HepG2 (cell line): ENCODE measurements around the gene COBLL1. TPM values are rescaled to one million over a fixed set of nuclear protein-coding genes. Genes with fewer than 3 reads are reported as not detected.
A peak's percentile ranks its signal among the peaks of the same experiment; 100 is the strongest.

ENCODE experiments used
- ARNT2 ChIP-seq: sonication (generic); formaldehyde crosslinking; IDR thresholded peaks from 2 replicates; pipeline ENCODE4 v1.8.0; 2022; ENCODE audit warnings: mild to moderate bottlenecking, low read depth, missing genetic modification reagents, moderate library complexity
- FOXA3 ChIP-seq: IDR thresholded peaks from 2 replicates; pipeline ENCODE4 v1.6.1; 2016; ENCODE audit warnings: missing genetic modification reagents, missing compliant biosample characterization
- HNRNPK ChIP-seq: fragments of 200-400 bp; formaldehyde crosslinking; IDR thresholded peaks from 2 replicates; pipeline ENCODE4 v1.6.1; 2018; ENCODE audit warnings: low read length, low read depth, moderate library complexity, mild to moderate bottlenecking; ENCODE audit not compliant: poor library complexity, severe bottlenecking
- KAT2B ChIP-seq: fragments of 150-350 bp; IDR thresholded peaks from 2 replicates; pipeline ENCODE4 v1.6.1; 2014; ENCODE audit warnings: low read depth, low read length, borderline replicate concordance
- KLF16 ChIP-seq, 2 experiments: sonication (generic) in 1 of 2; formaldehyde crosslinking in 1 of 2; IDR thresholded peaks; 2 replicates each; pipeline versions ENCODE4 v1.6.1 to v1.8.0; 2016 to 2023; ENCODE audit warnings: missing genetic modification reagents in 2 of 2, missing compliant biosample characterization in 1 of 2
- MEF2D ChIP-seq: sonication (generic); formaldehyde crosslinking; IDR thresholded peaks from 2 replicates; pipeline ENCODE4 v1.5.1; 2020; ENCODE audit warnings: mild to moderate bottlenecking, missing genetic modification reagents
- NFKBIZ ChIP-seq: IDR thresholded peaks from 2 replicates; pipeline ENCODE4 v1.6.1; 2018; ENCODE audit warnings: missing genetic modification reagents, missing compliant biosample characterization
- POLR2A ChIP-seq, 2 experiments: IDR thresholded peaks; 2 replicates each; pipeline ENCODE4 v1.6.1; 2011; ENCODE audit warnings: low read depth in 2 of 2, low read length in 2 of 2, mild to moderate bottlenecking in 1 of 2, moderate library complexity in 1 of 2; ENCODE audit not compliant: insufficient read depth in 1 of 2
- RBM22 ChIP-seq: fragments of 200-400 bp; formaldehyde crosslinking; optimal IDR thresholded peaks from 2 replicates; pipeline ENCODE3; 2017; ENCODE audit warnings: mild to moderate bottlenecking, low read length, moderate library complexity
- REXO4 ChIP-seq: sonication (generic); formaldehyde crosslinking; IDR thresholded peaks from 2 replicates; pipeline ENCODE4 v1.8.0; 2022; ENCODE audit warnings: missing genetic modification reagents, mild to moderate bottlenecking, borderline replicate concordance
- SKI ChIP-seq: fragments of 450-650 bp; IDR thresholded peaks from one replicate; pipeline ENCODE4 v1.6.1; 2018; ENCODE audit warnings: mild to moderate bottlenecking; ENCODE audit not compliant: partially characterized antibody
- SOX13 ChIP-seq, 3 experiments: fragments of 450-650 bp in 1 of 3; sonication (generic) in 1 of 3; formaldehyde crosslinking in 1 of 3; IDR thresholded peaks in 2 of 3; conservative IDR thresholded peaks in 1 of 3; 2 replicates each; pipeline versions ENCODE4 v1.5.0 to v1.6.1; 2016 to 2020; ENCODE audit warnings: antibody characterized with exemption in 1 of 3, mild to moderate bottlenecking in 1 of 3, missing compliant biosample characterization in 1 of 3, missing genetic modification reagents in 1 of 3, moderate library complexity in 1 of 3
- TFAP4 ChIP-seq: sonication (generic); IDR thresholded peaks from 2 replicates; pipeline ENCODE4 v1.6.1; 2016; ENCODE audit warnings: low read depth, borderline replicate concordance
- UBTF ChIP-seq: sonication (generic); formaldehyde crosslinking; IDR thresholded peaks from 2 replicates; pipeline ENCODE4 v1.4.0; 2020; ENCODE audit warnings: mild to moderate bottlenecking, missing genetic modification reagents
- ZBTB38 ChIP-seq: sonication (generic); formaldehyde crosslinking; IDR thresholded peaks from 2 replicates; pipeline ENCODE4 v1.5.1; 2020; ENCODE audit warnings: mild to moderate bottlenecking, missing genetic modification reagents
- ZNF264 ChIP-seq: sonication (generic); formaldehyde crosslinking; IDR thresholded peaks from 2 replicates; pipeline ENCODE4 v1.4.0; 2020; ENCODE audit warnings: missing genetic modification reagents
- ZNF33B ChIP-seq: sonication (generic); formaldehyde crosslinking; IDR thresholded peaks from 2 replicates; pipeline ENCODE4 v1.5.1; 2020; ENCODE audit warnings: mild to moderate bottlenecking, missing genetic modification reagents
- ZNF557 ChIP-seq: sonication (generic); formaldehyde crosslinking; IDR thresholded peaks from 2 replicates; pipeline ENCODE4 v1.4.0; 2020; ENCODE audit warnings: missing genetic modification reagents
- ZNF569 ChIP-seq: sonication (generic); formaldehyde crosslinking; IDR thresholded peaks from 2 replicates; pipeline ENCODE4 v1.5.0; 2020; ENCODE audit warnings: mild to moderate bottlenecking, missing genetic modification reagents, moderate library complexity, borderline replicate concordance
- ZNF614 ChIP-seq: IDR thresholded peaks from 2 replicates; pipeline ENCODE4 v1.6.1; 2018; ENCODE audit warnings: missing biosample characterization, missing genetic modification reagents, inconsistent platforms, borderline replicate concordance
- ZNF780A ChIP-seq: sonication (generic); formaldehyde crosslinking; IDR thresholded peaks from 2 replicates; pipeline ENCODE4 v1.8.0; 2022; ENCODE audit warnings: mild to moderate bottlenecking, missing genetic modification reagents, moderate library complexity
- polyA plus RNA-seq, 8 experiments: library from polyadenylated mRNA; depleted of rRNA in 3 of 8; stranded (reverse) in 7 of 8; unstranded in 1 of 8; fragments of >200 nt; fragmentation: Illumina TruSeq in 4 of 8; extraction: Trizol in 4 of 8; gene quantifications; 2 replicates each; pipeline versions ENCODE4 v1.2.1 to v1.2.3, GENCODE V29; 2011 to 2016; ENCODE audit warnings: low read depth in 4 of 8, missing spikeins in 1 of 8, mixed read lengths in 1 of 8; ENCODE audit not compliant: insufficient read depth in 1 of 8
- total RNA-seq, 5 experiments: library from RNA; depleted of rRNA; stranded (reverse); fragments of >200 nt; fragmentation: Illumina TruSeq; extraction: Trizol; gene quantifications; 2 replicates each; pipeline ENCODE4 v1.2.3, GENCODE V29; 2016; ENCODE audit warnings: low read depth in 1 of 5
- TF ChIP-seq, protein P1 (sequence below): sonication (generic); formaldehyde crosslinking; IDR thresholded peaks from 2 replicates; pipeline ENCODE4 v1.4.0; 2020; ENCODE audit warnings: missing genetic modification reagents

The COBLL1 gene
- total and polyA plus RNA-seq, 2 of the 13 experiments (the other 11 are each of a cell fraction or from before 2014, with no cell fraction given), result 32.6 to 86.8 TPM

GRCh38 chr2:164840458-164840929 is 1.1 kb downstream of the COBLL1 start (continued):
- TF ChIP-seq ZBTB38, result 0 out of 2 replicates have a peak, but pooled peaks have one; percentile 41
- no peak for TF ChIP-seq SKI
- TF ChIP-seq KAT2B, result no peak
- TF ChIP-seq SOX13 (IDR thresholded peaks at IDR 0.05), result no peak; the same call in 1 of the 2 replicates
- TF ChIP-seq SOX13 (CRISPR knock-in tag; conservative IDR thresholded peaks at IDR 0.05 in 1 of 2, IDR thresholded peaks at IDR 0.05 in 1 of 2), result peak in 1 of 2 experiments; percentile 65; a peak in 2 of 4 replicates
- TF ChIP-seq ZNF33B (CRISPR knock-in tag), result no peak
- peak in 1 of 2 experiments; percentile 73; a peak in 1 of 4 replicates for TF ChIP-seq KLF16 (CRISPR knock-in tag; IDR thresholded peaks at IDR 0.05)
- peak; percentile 81 for TF ChIP-seq ZNF614 (CRISPR knock-in tag)
- TF ChIP-seq, protein P1, sequence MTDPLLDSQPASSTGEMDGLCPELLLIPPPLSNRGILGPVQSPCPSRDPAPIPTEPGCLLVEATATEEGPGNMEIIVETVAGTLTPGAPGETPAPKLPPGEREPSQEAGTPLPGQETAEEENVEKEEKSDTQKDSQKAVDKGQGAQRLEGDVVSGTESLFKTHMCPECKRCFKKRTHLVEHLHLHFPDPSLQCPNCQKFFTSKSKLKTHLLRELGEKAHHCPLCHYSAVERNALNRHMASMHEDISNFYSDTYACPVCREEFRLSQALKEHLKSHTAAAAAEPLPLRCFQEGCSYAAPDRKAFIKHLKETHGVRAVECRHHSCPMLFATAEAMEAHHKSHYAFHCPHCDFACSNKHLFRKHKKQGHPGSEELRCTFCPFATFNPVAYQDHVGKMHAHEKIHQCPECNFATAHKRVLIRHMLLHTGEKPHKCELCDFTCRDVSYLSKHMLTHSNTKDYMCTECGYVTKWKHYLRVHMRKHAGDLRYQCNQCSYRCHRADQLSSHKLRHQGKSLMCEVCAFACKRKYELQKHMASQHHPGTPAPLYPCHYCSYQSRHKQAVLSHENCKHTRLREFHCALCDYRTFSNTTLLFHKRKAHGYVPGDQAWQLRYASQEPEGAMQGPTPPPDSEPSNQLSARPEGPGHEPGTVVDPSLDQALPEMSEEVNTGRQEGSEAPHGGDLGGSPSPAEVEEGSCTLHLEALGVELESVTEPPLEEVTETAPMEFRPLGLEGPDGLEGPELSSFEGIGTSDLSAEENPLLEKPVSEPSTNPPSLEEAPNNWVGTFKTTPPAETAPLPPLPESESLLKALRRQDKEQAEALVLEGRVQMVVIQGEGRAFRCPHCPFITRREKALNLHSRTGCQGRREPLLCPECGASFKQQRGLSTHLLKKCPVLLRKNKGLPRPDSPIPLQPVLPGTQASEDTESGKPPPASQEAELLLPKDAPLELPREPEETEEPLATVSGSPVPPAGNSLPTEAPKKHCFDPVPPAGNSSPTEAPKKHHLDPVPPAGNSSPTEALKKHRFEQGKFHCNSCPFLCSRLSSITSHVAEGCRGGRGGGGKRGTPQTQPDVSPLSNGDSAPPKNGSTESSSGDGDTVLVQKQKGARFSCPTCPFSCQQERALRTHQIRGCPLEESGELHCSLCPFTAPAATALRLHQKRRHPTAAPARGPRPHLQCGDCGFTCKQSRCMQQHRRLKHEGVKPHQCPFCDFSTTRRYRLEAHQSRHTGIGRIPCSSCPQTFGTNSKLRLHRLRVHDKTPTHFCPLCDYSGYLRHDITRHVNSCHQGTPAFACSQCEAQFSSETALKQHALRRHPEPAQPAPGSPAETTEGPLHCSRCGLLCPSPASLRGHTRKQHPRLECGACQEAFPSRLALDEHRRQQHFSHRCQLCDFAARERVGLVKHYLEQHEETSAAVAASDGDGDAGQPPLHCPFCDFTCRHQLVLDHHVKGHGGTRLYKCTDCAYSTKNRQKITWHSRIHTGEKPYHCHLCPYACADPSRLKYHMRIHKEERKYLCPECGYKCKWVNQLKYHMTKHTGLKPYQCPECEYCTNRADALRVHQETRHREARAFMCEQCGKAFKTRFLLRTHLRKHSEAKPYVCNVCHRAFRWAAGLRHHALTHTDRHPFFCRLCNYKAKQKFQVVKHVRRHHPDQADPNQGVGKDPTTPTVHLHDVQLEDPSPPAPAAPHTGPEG (CRISPR knock-in tag), result no peak
- no peak for TF ChIP-seq UBTF (CRISPR knock-in tag)
- TF ChIP-seq TFAP4, result peak; percentile 95
- no peak for TF ChIP-seq ZNF557 (CRISPR knock-in tag)
- TF ChIP-seq NFKBIZ (CRISPR knock-in tag), result no peak
- peak; percentile 54 to 80 for TF ChIP-seq POLR2A (IDR thresholded peaks at IDR 0.05; ENCODE audit: insufficient read depth in 1 of 2, low read depth in 2 of 2, low read length in 2 of 2)
- peak; percentile 65; the same call in 1 of the 2 replicates for TF ChIP-seq FOXA3
- TF ChIP-seq ZNF264 (CRISPR knock-in tag), result no peak
- peak; percentile 53; the same call in 1 of the 2 replicates for TF ChIP-seq MEF2D (CRISPR knock-in tag)
- TF ChIP-seq REXO4, result 0 out of 2 replicates have a peak, but pooled peaks have one; percentile 50
- TF ChIP-seq RBM22, result peak; percentile 77
- TF ChIP-seq ZNF569 (CRISPR knock-in tag), result no peak
- TF ChIP-seq ZNF780A (CRISPR knock-in tag), result no peak
- TF ChIP-seq HNRNPK, result no peak
- TF ChIP-seq ARNT2 (CRISPR knock-in tag), result 0 out of 2 replicates have a peak, but pooled peaks have one; percentile 6
